IPS-18c (cell line): ENCODE data around the gene NPAS3.

ENCODE experiments used
- H3K4me3 ChIP-seq: 2 replicates; pipeline ENCODE4 v1.7.0; 2013; ENCODE audit warnings: low read depth, mild to moderate bottlenecking, low read length, moderate library complexity; ENCODE audit not compliant: insufficient read depth
- H3K9me3 ChIP-seq: one replicate; pipeline ENCODE4 v1.6.1; 2013; ENCODE audit warnings: mild to moderate bottlenecking, low read length, moderate library complexity; ENCODE audit not compliant: control insufficient read depth, insufficient read depth

The NPAS3 gene

GRCh38 chr14:33165926-33166289, 227.2 kb downstream of the NPAS3 start:
- Histone ChIP-seq H3K4me3 (no peak overlapping the region), H3K9me3 (no peaks in the 10 kb centered on the region)

GRCh38 chr14:33175951-33176350, 237.3 kb downstream of the NPAS3 start:
- Histone ChIP-seq H3K9me3 (no peaks in the 10 kb centered on the region), H3K4me3 (no peak overlapping the region)

GRCh38 chr14:33184587-33184986, 245.9 kb downstream of the NPAS3 start:
- no peak overlapping the region for H3K4me3 ChIP-seq
- H3K9me3 ChIP-seq: no peaks in the 10 kb centered on the region

GRCh38 chr14:33186656-33187055, 248.0 kb downstream of the NPAS3 start:
- Histone ChIP-seq H3K9me3 (no peaks in the 10 kb centered on the region), H3K4me3 (no peak overlapping the region)

GRCh38 chr14:33188880-33189279, 250.2 kb downstream of the NPAS3 start:
- H3K4me3 ChIP-seq: no peak overlapping the region
- no peaks in the 10 kb centered on the region for H3K9me3 ChIP-seq

- no peak overlapping the region for H3K4me3 ChIP-seq
- no peaks in the 10 kb centered on the region for H3K9me3 ChIP-seq
Observed at GRCh38 chr14:33191855-33192254, 253.2 kb downstream of the NPAS3 start.

- H3K9me3 ChIP-seq: peaks cover 3% of the 10 kb centered on the region
Observed at GRCh38 chr14:33194551-33194950, 255.9 kb downstream of the NPAS3 start.

GRCh38 chr14:33198684-33199083, 260.0 kb downstream of the NPAS3 start:
- H3K4me3 ChIP-seq: no peak overlapping the region
- H3K9me3 ChIP-seq: peaks cover 3% of the 10 kb centered on the region

More at GRCh38 chr14:33194551-33194950, 255.9 kb downstream of the NPAS3 start:
- H3K4me3 ChIP-seq: no peak overlapping the region

GRCh38 chr14:33201116-33201515, 262.4 kb downstream of the NPAS3 start:
- Histone ChIP-seq H3K9me3 (peaks cover 6% of the 10 kb centered on the region), H3K4me3 (no peak overlapping the region)

GRCh38 chr14:33206981-33207380, 268.3 kb downstream of the NPAS3 start:
- H3K9me3 ChIP-seq: peaks cover 3% of the 10 kb centered on the region
- no peak overlapping the region for H3K4me3 ChIP-seq

- Histone ChIP-seq H3K4me3 (no peak overlapping the region), H3K9me3 (peaks cover 3% of the 10 kb centered on the region)
Observed at GRCh38 chr14:33207467-33208017, 268.9 kb downstream of the NPAS3 start.

- no peaks in the 10 kb centered on the region for H3K9me3 ChIP-seq
Observed at GRCh38 chr14:33210311-33210710, 271.6 kb downstream of the NPAS3 start.

GRCh38 chr14:33218026-33218425, 279.3 kb downstream of the NPAS3 start:
- H3K9me3 ChIP-seq: no peaks in the 10 kb centered on the region
- no peak overlapping the region for H3K4me3 ChIP-seq

More at GRCh38 chr14:33210311-33210710, 271.6 kb downstream of the NPAS3 start:
- no peak overlapping the region for H3K4me3 ChIP-seq

- H3K9me3 ChIP-seq: no peaks in the 10 kb centered on the region
- no peak overlapping the region for H3K4me3 ChIP-seq
Observed at GRCh38 chr14:33219957-33220356, 281.3 kb downstream of the NPAS3 start.

- Histone ChIP-seq H3K4me3 (no peak overlapping the region), H3K9me3 (no peaks in the 10 kb centered on the region)
Observed at GRCh38 chr14:33229269-33229929, 290.7 kb downstream of the NPAS3 start.

GRCh38 chr14:33230021-33230420, 291.3 kb downstream of the NPAS3 start:
- Histone ChIP-seq H3K9me3 (no peaks in the 10 kb centered on the region), H3K4me3 (no peak overlapping the region)

- Histone ChIP-seq H3K4me3 (no peak overlapping the region), H3K9me3 (no peaks in the 10 kb centered on the region)
Observed at GRCh38 chr14:33232031-33232430, 293.4 kb downstream of the NPAS3 start.

- H3K9me3 ChIP-seq: no peaks in the 10 kb centered on the region
Observed at GRCh38 chr14:33237115-33237740, 298.5 kb downstream of the NPAS3 start.

More at GRCh38 chr14:33237115-33237740, 298.5 kb downstream of the NPAS3 start:
- no peak overlapping the region for H3K4me3 ChIP-seq
